ENCODE measurements around the gene UBAC2.

UBAC2 gene

DNA sequence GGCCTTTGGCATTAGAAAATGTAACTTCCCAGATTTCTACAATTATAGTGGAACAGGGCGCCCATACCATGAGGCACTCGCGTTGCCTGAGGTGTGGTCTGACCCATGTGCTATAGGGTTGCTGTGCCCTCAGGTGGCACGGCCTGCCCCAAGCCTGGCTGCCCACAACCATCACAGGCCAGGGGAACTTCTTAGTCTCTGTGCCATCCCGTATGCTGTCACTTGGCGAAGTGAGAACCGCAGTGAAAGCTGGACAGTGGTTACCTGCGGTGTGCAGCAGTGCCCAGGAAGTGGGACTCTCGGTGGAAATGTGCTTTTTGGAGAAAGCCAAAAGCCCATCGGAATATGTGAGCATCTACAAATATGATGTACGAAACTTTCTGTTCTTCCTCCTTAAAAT is 194.8 kb downstream of the UBAC2 start:
- Histone ChIP-seq H3K36me3 (ENCODE audit: control insufficient read depth, insufficient read depth, low read length) (no peaks in the 10 kb centered on the region), H3K4me1 (ENCODE audit: control insufficient read depth, insufficient read depth, low read length, poor library complexity, severe bottlenecking) (no peaks in the 10 kb centered on the region), H3K27ac (ENCODE audit: low read depth, low read length, severe bottlenecking) (no peak overlapping the region), H3K4me3 (ENCODE audit: extremely low read depth, insufficient read depth, low read length, poor library complexity, severe bottlenecking) (no peak overlapping the region), H3K9me3 (ENCODE audit: control insufficient read depth, low read length) (no peaks in the 10 kb centered on the region)
- 94 to 97% methylated on average over 9 to 11 of the region's 11 CpGs for WGBS, 2 experiments (ENCODE audit: insufficient coverage in 2 of 2)

DNA sequence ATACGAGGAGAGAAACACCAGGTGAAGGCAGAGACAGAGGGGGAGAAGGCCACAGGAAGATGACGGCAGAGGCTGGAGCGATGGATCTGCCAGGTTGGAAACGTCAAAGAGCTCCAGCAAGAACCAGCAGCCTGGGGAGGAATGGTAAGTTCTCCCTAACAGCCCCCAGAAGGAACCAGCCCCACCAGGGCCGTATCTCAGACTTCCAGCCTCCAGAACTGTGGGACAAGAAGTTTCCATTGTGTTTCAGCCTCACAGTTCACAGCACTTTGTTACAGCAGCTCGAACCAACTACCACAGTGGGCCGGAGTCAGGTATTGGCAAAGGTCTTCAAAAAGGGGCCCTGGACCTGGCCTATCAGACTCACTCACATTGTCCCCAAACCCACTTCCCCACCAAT is 195.8 kb downstream of the UBAC2 start:
- Histone ChIP-seq H3K4me3 (ENCODE audit: extremely low read depth, insufficient read depth, low read length, poor library complexity, severe bottlenecking) (no peak overlapping the region), H3K9me3 (ENCODE audit: control insufficient read depth, low read length) (no peaks in the 10 kb centered on the region), H3K27ac (ENCODE audit: low read depth, low read length, severe bottlenecking) (no peak overlapping the region), H3K4me1 (ENCODE audit: control insufficient read depth, insufficient read depth, low read length, poor library complexity, severe bottlenecking) (no peaks in the 10 kb centered on the region), H3K36me3 (ENCODE audit: control insufficient read depth, insufficient read depth, low read length) (no peaks in the 10 kb centered on the region)
- 96 to 100% methylated on average over 4 to 6 of the region's 7 CpGs for WGBS, 2 experiments (ENCODE audit: insufficient coverage in 2 of 2)

DNA sequence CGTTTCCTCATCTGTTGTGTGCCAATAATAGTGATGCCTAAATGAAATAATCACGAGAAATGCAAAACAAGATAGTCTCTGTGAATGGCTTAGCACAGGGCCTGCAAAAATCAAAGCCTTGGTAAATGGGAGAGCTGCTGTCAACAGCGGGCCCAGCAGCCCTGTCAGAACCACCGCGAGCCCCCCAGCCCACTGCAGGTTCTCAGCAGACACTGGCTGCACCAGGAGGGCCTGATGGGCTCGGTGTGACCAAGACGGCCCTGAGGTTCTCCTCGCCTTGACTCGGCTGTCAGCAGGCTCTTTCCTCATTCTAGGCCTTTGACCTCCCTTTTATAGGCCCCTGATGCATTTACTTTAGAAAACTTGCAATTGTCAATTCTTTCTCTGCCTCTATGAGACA is 197.4 kb downstream of the UBAC2 start:
- H3K9me3 ChIP-seq (ENCODE audit: control insufficient read depth, low read length) = no peaks in the 10 kb centered on the region
- no peak overlapping the region for H3K27ac ChIP-seq (ENCODE audit: low read depth, low read length, severe bottlenecking)

DNA sequence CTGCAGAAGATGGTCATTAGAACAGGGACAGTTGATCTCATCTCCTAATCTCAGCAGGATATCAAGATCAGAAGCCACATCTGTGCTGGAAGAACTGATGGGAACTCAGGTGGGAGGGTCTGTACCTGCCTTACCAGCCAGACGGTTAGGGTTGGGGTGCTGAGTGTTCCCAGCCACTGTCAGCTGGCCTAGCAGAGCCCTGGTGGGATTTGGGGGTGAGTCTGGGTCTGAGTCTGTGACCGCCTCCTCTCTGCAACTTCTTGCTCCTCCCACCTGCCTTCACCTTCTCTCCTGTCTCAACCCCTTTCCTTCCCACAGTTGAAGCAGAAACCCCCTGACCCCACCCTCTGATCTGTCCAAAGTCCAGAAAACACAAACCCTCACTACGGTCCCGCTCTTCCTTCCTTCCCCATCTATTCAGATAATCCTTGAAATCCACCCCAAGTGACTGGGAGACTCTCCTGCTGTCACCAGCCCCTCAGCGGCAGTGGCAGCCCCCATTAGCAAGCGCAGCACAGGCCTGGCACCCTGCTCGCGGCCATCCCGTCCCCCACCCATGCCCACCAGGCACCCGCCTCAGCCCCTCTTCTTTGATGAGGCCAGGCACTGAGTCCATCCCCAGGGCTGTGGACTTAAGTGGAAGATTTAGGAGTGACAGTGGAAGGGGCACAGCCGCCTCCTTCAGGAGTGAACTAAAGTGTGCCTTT is 198.4 kb downstream of the UBAC2 start:
- H3K4me1 ChIP-seq (ENCODE audit: control insufficient read depth, insufficient read depth, low read length, poor library complexity, severe bottlenecking) = no peaks in the 10 kb centered on the region
- H3K9me3 ChIP-seq (ENCODE audit: control insufficient read depth, low read length) = no peaks in the 10 kb centered on the region
- H3K36me3 ChIP-seq (ENCODE audit: control insufficient read depth, insufficient read depth, low read length) = no peaks in the 10 kb centered on the region
- no peak overlapping the region for H3K4me3 ChIP-seq (ENCODE audit: extremely low read depth, insufficient read depth, low read length, poor library complexity, severe bottlenecking)
- WGBS, 2 experiments (ENCODE audit: insufficient coverage in 2 of 2) = 83 to 92% methylated on average over 2 to 9 of the region's 11 CpGs
- no peak overlapping the region for H3K27ac ChIP-seq (ENCODE audit: low read depth, low read length, severe bottlenecking)

More for the DNA sequence above, 197.4 kb downstream of the UBAC2 start:
- 91 to 95% methylated on average over 9 of the region's 9 CpGs for WGBS, 2 experiments (ENCODE audit: insufficient coverage in 2 of 2)
- no peaks in the 10 kb centered on the region for H3K4me1 ChIP-seq (ENCODE audit: control insufficient read depth, insufficient read depth, low read length, poor library complexity, severe bottlenecking)
- no peaks in the 10 kb centered on the region for H3K36me3 ChIP-seq (ENCODE audit: control insufficient read depth, insufficient read depth, low read length)
- no peak overlapping the region for H3K4me3 ChIP-seq (ENCODE audit: extremely low read depth, insufficient read depth, low read length, poor library complexity, severe bottlenecking)

DNA sequence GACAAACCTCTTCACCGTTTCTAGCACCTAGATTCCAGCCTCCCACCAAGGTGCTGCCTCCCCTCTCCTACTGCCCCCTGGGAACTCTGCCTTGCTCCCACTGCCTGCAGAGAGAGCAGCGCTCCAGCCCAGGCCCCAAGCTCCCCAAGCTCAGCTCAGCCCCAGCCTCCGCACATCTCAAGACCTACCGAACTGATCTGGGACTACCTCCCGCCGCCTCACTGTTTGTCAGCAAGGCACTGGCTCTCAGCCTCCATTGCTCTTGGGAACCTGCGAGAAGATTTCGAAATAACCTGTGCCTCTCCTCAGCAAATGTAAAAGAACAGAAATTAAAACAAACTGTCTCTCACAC is 198.9 kb downstream of the UBAC2 start:
- Histone ChIP-seq H3K4me3 (ENCODE audit: extremely low read depth, insufficient read depth, low read length, poor library complexity, severe bottlenecking) (no peak overlapping the region), H3K9me3 (ENCODE audit: control insufficient read depth, low read length) (no peaks in the 10 kb centered on the region), H3K36me3 (ENCODE audit: control insufficient read depth, insufficient read depth, low read length) (no peaks in the 10 kb centered on the region), H3K27ac (ENCODE audit: low read depth, low read length, severe bottlenecking) (no peak overlapping the region), H3K4me1 (ENCODE audit: control insufficient read depth, insufficient read depth, low read length, poor library complexity, severe bottlenecking) (no peaks in the 10 kb centered on the region)
- WGBS, 2 experiments (ENCODE audit: insufficient coverage in 2 of 2) = 83 to 86% methylated on average over 6 to 7 of the region's 8 CpGs

DNA sequence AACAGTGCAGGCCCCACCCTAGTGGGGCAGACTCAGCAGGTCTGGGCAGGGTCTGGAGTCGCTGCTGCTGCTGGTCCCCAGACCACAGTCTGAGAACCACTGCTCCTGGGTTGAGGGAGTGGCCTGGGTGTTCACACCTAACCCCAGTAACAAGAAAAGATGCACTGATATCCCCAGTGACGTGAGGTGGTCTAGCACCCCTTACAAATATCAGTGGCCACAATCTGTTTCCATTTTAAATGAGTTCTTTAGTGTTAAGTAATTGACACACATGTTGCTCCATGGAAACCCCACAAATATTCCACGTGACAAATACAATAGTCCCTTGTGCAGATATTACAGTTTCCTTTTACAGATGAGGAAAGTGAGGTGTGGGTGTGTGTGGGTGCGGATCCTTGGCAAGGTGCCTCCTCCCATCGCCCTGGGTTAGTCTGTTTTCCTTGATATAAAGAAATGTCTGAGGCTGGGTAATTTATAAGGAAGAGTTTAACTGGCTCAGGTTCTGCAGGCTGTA is 202.9 kb downstream of the UBAC2 start:
- Histone ChIP-seq H3K9me3 (ENCODE audit: control insufficient read depth, low read length) (no peaks in the 10 kb centered on the region), H3K4me1 (ENCODE audit: control insufficient read depth, insufficient read depth, low read length, poor library complexity, severe bottlenecking) (no peaks in the 10 kb centered on the region), H3K4me3 (ENCODE audit: extremely low read depth, insufficient read depth, low read length, poor library complexity, severe bottlenecking) (no peak overlapping the region), H3K36me3 (ENCODE audit: control insufficient read depth, insufficient read depth, low read length) (no peaks in the 10 kb centered on the region), H3K27ac (ENCODE audit: low read depth, low read length, severe bottlenecking) (no peak overlapping the region)
- 80 to 96% methylated on average over 1 to 3 of the region's 5 CpGs for WGBS, 2 experiments (ENCODE audit: insufficient coverage in 2 of 2)

DNA sequence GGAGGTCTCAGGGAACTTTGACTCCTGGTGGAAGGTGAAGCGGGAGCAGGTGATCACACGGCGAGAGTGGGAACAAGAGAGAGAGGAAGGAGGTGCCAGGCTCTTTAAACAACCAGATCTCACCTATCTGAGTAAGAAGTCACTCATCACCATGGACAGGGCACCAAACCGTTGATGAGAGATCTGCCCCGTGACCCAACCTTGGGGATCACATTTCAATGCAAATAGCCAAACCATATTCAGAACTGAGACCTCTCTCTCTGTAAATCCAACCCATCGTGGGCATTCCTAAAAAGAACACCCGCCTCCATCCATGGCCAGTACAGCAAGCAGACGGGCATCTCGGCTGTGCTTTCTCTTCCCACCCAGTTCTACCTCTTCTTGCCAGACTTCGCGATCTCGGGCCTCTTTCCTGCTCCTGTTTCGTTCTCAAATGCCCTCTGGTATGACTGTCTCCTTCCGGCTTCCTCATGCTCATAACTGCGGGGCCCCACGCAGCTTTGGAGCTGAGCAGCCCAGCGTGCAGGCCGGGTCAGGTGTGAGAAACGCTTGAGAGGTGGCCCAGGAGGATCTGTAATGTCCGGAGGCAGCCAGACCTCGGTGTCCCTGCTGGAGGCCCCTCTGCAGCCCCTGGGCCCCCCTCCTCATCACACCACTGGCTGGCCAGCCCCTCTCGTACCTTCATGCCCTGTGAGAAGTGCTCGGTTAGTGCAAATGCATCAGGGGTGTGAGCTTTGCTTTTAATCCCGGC is 203.5 kb downstream of the UBAC2 start:
- Histone ChIP-seq H3K27ac (ENCODE audit: low read depth, low read length, severe bottlenecking) (no peak overlapping the region), H3K4me3 (ENCODE audit: extremely low read depth, insufficient read depth, low read length, poor library complexity, severe bottlenecking) (no peak overlapping the region)
- 73 to 79% methylated on average over 19 to 21 of the region's 24 CpGs for WGBS, 2 experiments (ENCODE audit: insufficient coverage in 2 of 2)

DNA sequence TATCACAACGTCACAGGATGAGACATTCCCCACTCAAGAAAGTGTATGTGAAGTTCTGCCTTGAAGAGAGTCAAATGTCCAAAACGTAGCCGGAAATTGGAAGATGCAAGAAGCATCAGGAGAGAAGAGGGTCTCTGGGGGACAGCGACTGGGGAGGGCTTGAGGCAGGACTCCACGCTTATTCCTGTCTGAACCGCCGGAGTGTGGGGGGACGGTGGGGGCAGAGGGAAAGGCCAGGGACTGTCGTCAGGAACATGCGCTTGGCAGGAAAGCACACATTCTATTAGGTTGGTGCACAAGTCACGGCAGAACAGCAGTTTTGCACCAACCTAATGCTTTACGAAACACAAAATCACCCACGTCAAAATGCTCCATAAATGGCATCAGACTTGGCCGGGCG is 205.3 kb downstream of the UBAC2 start:
- Histone ChIP-seq H3K9me3 (ENCODE audit: control insufficient read depth, low read length) (no peaks in the 10 kb centered on the region), H3K27ac (ENCODE audit: low read depth, low read length, severe bottlenecking) (no peak overlapping the region), H3K4me3 (ENCODE audit: extremely low read depth, insufficient read depth, low read length, poor library complexity, severe bottlenecking) (no peak overlapping the region), H3K36me3 (ENCODE audit: control insufficient read depth, insufficient read depth, low read length) (no peaks in the 10 kb centered on the region), H3K4me1 (ENCODE audit: control insufficient read depth, insufficient read depth, low read length, poor library complexity, severe bottlenecking) (no peaks in the 10 kb centered on the region)
- 85 to 98% methylated on average over 8 to 12 of the region's 15 CpGs for WGBS, 2 experiments (ENCODE audit: insufficient coverage in 2 of 2)

More for the DNA sequence above, 203.5 kb downstream of the UBAC2 start:
- Histone ChIP-seq H3K9me3 (ENCODE audit: control insufficient read depth, low read length) (no peaks in the 10 kb centered on the region), H3K4me1 (ENCODE audit: control insufficient read depth, insufficient read depth, low read length, poor library complexity, severe bottlenecking) (no peaks in the 10 kb centered on the region), H3K36me3 (ENCODE audit: control insufficient read depth, insufficient read depth, low read length) (no peaks in the 10 kb centered on the region)

DNA sequence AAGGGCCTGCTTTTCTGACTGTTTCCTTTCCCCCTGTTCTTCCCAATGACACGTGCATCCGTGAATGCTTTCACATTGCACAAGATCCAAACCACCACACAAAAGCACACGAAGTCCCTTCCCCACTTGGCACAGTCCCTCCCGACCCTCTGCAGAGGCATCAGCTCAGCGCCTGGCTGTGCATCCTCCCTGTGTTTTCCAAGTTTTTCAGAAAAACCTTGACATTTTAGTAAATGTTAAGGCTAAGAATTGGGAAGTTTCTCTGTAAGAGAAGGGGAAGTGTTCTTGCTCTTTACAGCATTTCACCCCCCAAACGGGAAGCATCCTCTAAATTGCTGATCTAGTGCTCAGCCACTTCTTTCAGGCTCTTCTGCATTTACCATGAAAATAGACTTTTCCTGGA is 206.1 kb downstream of the UBAC2 start:
- Histone ChIP-seq H3K4me1 (ENCODE audit: control insufficient read depth, insufficient read depth, low read length, poor library complexity, severe bottlenecking) (no peaks in the 10 kb centered on the region), H3K27ac (ENCODE audit: low read depth, low read length, severe bottlenecking) (no peak overlapping the region), H3K36me3 (ENCODE audit: control insufficient read depth, insufficient read depth, low read length) (no peaks in the 10 kb centered on the region), H3K9me3 (ENCODE audit: control insufficient read depth, low read length) (no peaks in the 10 kb centered on the region), H3K4me3 (ENCODE audit: extremely low read depth, insufficient read depth, low read length, poor library complexity, severe bottlenecking) (no peak overlapping the region)
- 69 to 82% methylated on average over 4 to 5 of the region's 6 CpGs for WGBS, 2 experiments (ENCODE audit: insufficient coverage in 2 of 2)

DNA sequence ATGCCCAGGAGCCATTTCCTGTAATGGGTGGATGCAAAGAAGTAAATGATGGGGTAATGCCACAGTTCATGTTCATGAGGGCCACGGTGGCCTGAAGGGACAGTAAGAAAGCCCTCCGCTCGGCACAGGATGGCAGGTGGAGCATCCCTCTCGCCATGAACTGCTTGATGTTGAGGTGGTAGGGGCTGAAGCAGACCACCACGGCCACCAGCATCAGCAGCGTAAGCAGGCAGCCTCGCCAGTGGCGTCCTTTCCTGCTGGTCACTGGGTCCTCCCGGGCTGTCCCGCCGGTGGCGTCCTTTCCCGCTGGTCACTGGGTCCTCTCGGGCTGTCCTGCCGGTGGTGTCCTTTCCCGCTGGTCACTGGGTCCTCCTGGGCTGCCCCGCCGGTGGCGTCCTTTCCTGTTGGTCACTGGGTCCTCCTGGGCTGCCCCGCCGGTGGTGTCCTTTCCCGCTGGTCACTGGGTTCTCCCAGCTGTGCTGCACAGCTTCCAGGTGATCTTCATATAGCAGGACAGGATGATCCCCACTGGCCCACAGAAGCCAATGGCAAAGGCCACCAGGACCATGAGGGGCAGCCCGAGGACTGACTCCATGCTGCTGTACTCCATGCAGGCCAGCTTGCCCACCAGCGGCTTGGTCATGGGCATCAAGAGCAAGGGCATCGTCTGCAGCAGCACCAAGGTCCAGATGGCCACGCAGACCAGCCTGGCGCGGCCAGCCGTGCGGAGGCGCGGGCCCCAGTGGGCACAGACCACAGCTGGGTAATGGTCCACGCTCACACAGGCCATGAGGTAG is 207.4 kb downstream of the UBAC2 start:
- 88 to 90% methylated on average over 26 to 31 of the region's 33 CpGs for WGBS, 2 experiments (ENCODE audit: insufficient coverage in 2 of 2)
- Histone ChIP-seq H3K27ac (ENCODE audit: low read depth, low read length, severe bottlenecking) (no peak overlapping the region), H3K36me3 (ENCODE audit: control insufficient read depth, insufficient read depth, low read length) (no peaks in the 10 kb centered on the region), H3K4me3 (ENCODE audit: extremely low read depth, insufficient read depth, low read length, poor library complexity, severe bottlenecking) (no peak overlapping the region), H3K4me1 (ENCODE audit: control insufficient read depth, insufficient read depth, low read length, poor library complexity, severe bottlenecking) (no peaks in the 10 kb centered on the region), H3K9me3 (ENCODE audit: control insufficient read depth, low read length) (no peaks in the 10 kb centered on the region)

Data from mesodermal cell (in vitro differentiated cells).